ENCODE results near the gene C10orf95.

Gene C10orf95

GRCh38 chr10:102413806-102414561 lies 37.4 kb downstream of the C10orf95 start:
- DNase-seq, result no peak

DNA sequence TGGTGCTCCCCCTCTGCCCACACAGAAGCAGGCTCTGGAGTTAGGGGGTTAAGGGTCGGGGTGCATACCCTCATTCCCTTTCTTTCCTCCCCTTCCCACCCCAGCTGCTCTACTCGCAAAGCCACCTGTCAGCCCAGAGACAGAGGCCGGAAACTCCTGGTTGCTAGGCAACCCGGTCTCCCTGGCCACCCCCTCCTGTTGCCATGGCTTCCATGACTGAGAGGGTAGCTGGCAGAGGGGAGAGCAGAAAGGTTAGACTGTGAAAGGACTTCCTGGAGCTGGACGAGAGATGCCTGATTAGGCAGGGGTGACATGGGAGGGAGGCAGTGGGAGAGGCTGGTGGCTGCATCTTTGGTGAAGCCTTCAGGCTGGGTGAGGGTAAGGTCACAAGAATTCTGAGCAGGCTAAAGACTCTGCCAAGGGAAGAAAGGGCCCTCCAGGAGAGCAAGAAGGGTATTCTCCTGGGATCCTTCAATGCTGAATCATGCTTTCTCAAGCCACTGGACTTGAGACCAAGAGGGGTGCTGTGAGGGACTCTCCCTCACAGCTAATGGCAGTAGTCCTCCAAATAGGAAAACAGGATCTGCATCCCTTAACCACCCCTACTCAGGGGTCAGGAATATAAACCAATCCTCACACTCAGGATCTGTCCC lies 38.2 kb downstream of the C10orf95 start:
- DNase-seq, result no peak

GRCh38 chr10:102412293-102412692 lies 39.0 kb downstream of the C10orf95 start:
- no peak for DNase-seq

DNA sequence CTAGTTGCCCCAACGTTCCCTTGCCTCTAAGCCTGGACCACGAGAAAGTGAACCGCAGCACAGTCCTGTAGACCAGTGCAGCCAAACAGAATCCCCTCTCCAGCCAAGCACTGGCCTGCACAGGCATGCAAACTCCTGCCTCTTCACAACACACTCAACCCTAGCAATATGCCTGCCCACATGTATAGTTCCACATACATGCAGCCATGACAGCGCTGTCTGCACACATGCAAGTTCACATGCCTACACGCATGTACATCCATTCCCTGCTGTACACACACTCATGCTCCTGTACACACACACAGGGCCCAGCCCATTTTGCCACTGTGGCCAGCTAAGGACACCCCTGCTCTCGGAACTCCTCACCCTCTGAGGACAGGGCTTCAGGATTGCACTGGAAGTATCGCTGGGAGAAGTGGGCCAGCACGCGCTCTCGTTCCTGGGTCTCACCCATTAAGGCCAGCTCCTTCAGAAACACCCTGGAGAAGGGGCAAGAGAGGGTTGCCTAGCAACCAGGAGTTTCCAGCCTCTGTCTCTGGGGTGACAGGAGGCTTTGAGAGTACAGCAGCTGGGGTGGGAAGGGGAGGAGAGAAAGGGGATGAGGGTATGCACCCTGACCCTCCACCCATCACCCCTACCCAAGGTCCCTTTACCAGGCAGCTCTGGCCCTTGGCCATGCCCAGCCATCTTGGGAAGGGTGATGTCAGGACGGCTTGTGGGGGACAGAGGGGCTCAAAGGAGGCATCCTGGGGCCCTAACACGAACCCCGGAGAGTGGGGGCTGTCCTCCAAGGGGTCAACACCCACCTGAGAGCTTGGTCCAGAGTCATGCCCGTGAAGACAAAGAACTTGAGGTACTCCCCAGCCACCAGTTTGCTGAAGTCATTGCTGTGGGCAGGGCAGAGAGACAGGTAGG lies 39.7 kb downstream of the C10orf95 start:
- DNase-seq, result no peak

DNA sequence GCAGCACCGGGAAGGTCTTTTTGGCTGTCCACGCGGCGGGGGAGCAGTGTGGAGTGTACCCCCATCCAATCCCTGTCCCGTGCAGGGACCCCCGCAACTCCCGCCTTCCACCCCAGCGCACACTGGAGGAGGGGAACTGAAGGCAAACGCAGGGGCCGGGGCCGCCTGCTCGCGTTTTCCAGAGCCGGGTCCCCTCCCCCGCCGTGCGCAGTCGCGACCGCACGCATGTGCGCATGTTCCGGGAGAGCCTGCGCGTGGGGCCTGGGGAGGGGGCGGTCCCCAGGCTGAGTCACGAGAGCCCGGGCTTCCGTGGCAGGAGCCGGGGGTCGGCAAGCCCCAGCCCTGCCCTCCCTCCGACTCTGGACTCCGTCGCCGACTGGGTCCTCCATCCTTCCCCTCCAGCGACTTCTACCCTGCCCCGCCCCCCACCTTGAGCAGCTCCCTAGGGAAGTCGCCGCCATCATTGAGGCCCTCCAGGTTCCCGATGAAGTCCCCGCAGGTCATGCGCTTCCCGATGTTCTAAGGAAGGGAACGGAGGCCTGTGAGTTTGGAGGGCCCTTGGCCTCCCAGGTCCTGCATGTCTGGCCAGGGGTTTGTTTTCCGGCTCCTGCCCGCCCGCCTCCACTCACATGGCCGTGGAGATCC lies 40.8 kb downstream of the C10orf95 start:
- DNase-seq, result peak; percentile 73

GRCh38 chr10:102409604-102410428 lies 41.5 kb downstream of the C10orf95 start:
- DNase-seq, result no peak

- peak; percentile 85 for DNase-seq
Measured at GRCh38 chr10:102408728-102409603, 42.4 kb downstream of the C10orf95 start.

DNA sequence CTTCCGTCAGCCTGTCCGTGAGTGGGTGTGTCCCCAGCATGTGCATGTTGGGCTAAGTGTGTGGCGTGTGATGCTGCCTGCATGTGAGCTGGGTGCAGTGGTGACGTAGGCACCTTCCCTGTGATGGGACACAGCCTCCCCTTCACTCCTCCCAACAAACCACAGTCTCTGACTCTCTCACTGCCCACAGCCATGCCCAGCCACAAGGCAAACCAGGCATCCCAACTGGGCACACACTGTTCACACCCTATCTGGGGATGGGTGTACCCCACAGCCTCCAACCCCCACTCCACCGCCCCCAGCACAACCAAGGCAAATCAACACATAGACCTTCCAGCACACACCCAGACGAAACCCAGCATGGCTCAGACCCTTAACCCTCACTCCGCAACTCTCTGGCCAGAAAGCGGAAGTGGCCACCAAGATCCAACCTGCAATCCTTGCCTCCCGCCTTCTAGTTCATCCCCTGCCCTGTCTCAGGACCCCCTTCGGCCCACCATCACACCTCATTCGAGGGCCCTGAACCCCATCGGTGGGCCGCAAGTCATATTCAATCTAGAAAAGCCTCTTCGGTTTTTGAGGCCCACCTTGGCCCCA lies 43.1 kb downstream of the C10orf95 start:
- no peak for DNase-seq

GRCh38 chr10:102407425-102408130 lies 43.8 kb downstream of the C10orf95 start:
- DNase-seq, result no peak

DNA sequence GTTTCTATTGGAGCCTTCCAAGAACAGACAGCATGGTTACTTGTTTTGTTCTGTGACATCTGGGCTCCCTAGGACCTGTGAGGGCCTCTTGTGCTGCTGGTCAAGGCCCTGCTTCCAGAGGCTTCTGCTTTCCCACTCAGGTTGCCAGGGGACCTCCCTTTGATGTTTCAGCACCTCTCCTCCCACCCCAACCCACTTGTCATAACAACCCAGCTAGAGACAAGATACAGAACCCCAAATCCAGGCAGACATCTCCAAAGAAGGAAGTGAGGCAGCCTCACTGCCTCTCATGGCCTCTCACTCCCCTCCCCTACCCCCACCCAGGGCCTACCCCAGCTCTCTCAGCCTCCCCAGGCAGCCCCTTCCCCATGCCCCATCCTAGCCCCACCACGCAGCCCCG lies 44.5 kb downstream of the C10orf95 start:
- no peak for DNase-seq

- no peak for DNase-seq
Measured at GRCh38 chr10:102405632-102406031, 45.7 kb downstream of the C10orf95 start.

- no peak for DNase-seq
Measured at GRCh38 chr10:102405108-102405571, 46.2 kb downstream of the C10orf95 start.

- DNase-seq, result no peak
Measured at GRCh38 chr10:102404361-102405107, 46.8 kb downstream of the C10orf95 start.

DNA sequence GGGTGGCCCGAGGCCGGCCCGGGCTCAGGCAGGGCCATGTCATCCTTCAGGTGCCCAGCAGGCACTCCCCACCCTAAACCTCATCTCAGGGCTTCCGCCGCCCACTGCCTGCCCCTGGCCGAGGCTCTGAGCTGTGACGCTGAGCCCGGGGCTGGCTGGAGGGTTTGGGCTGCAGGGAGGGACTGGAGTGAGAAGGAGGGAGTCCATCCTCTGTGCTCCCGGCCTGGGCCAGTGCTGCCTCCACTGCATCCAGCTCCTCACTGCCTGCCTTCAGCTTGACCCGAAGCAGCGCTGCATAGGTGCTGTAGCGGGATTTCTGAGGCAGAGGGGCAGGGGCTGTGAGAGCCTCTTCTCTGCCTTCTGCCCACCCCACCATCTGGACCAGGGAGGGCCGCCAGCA lies 48.2 kb downstream of the C10orf95 start:
- DNase-seq, result no peak

DNA sequence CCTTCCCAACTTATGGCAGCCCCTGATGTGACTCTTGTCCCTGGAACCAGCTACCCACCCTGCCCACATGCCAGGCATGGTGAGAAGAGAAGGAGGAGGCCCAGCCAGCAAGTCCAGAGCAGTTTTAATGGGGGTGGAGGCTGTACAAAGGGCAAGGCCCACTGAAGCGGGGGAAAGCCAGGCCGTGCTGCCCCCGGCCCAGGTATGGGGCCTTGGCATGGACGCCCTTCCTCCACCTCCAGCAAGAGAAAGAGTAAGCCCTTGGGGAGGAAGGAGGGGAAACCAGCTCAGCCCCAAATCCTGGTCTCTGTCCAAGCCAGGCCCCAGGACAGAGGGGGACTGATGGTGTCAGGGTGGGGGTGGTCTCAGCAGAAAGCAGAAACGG lies 48.8 kb downstream of the C10orf95 start:
- DNase-seq, result no peak

DNA sequence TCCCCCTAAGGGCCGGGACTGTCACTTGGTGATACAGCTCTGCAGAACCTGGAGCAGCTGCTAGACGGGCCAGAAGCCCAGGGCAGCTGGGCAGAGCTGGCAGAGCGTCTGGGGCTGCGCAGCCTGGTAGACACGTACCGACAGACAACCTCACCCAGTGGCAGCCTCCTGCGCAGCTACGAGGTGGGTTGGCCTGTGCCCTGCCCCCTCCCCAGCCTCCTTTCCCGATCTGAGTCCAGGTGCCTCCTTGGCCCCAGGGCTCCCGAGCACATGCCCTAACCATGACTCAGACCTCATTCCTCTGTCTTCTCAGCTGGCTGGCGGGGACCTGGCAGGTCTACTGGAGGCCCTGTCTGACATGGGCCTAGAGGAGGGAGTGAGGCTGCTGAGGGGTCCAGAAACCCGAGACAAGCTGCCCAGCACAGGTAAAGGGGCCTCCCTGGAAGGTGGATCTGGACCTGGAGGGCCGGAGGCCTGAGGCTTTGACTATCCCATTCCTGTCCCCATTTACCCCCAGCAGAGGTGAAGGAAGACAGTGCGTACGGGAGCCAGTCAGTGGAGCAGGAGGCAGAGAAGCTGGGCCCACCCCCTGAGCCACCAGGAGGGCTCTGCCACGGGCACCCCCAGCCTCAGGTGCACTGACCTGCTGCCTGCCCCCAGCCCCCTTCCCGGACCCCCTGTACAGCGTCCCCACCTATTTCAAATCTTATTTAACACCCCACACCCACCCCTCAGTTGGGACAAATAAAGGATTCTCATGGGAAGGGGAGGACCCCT lies 49.4 kb downstream of the C10orf95 start:
- no peak for DNase-seq

- DNase-seq, result no peak
Measured at GRCh38 chr10:102401342-102401654, 50.0 kb downstream of the C10orf95 start.

DNA sequence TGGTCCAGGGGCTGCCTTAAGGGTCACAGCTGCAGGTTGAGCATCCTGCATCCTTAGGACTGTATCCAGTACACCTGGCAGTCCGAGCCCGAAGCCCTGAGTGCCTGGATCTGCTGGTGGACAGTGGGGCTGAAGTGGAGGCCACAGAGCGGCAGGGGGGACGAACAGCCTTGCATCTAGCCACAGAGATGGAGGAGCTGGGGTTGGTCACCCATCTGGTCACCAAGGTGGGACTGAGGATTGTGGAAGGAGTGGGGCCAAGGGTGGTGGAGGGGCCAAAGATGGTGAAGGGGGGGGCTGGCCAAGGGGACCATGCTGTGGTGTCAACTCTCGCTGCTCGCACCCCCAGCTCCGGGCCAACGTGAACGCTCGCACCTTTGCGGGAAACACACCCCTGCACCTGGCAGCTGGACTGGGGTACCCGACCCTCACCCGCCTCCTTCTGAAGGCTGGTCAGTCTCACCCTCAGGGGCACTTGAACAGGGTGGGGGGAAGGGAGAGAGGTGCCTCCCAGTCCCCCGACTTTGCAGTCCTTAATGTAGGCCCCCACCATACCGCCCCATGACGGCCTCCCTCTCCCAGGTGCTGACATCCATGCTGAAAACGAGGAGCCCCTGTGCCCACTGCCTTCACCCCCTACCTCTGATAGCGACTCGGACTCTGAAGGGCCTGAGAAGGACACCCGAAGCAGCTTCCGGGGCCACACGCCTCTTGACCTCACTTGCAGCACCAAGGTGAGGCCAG lies 50.6 kb downstream of the C10orf95 start:
- no peak for DNase-seq
